Cardiac fibroblast (primary cell): ENCODE data around the gene ERGIC1.

ENCODE experiments used
- DNase-seq, 2 donors: peaks; one replicate each; pipeline versions ENCODE4 v3.0.0 to v3.0.0-alpha.2; 2010; ENCODE audit warnings: low read depth in 2 of 2
- H3K4me3 ChIP-seq, 2 donors: replicated peaks in 1 of 2; 1 replicate in 1 of 2; 2 replicates in 1 of 2; pipeline ENCODE4 v1.5.1; 2011; ENCODE audit warnings: low read depth in 2 of 2, low read length in 2 of 2, mild to moderate bottlenecking in 2 of 2, moderate library complexity in 1 of 2
- CTCF ChIP-seq: IDR thresholded peaks from one replicate; pipeline ENCODE4 v1.5.1; 2011; ENCODE audit warnings: low read depth, mild to moderate bottlenecking, low read length, inconsistent platforms

The ERGIC1 gene

GRCh38 chr5:172796306-172796705 is 37.7 kb upstream of the ERGIC1 start:
- H3K4me3 ChIP-seq = no peak overlapping the region
- TF ChIP-seq CTCF = no peak

GRCh38 chr5:172797771-172798191 is 36.3 kb upstream of the ERGIC1 start:
- no peak for DNase-seq

More at GRCh38 chr5:172796306-172796705, 37.7 kb upstream of the ERGIC1 start:
- DNase-seq = no peak

GRCh38 chr5:172798422-172799215 is 35.4 kb upstream of the ERGIC1 start:
- peak; percentile 85 to 97 for DNase-seq
- TF ChIP-seq CTCF = no peak
- H3K4me3 ChIP-seq = no peak overlapping the region

More at GRCh38 chr5:172797771-172798191, 36.3 kb upstream of the ERGIC1 start:
- no peak for TF ChIP-seq CTCF
- no peak overlapping the region for H3K4me3 ChIP-seq

GRCh38 chr5:172799416-172799815 is 34.6 kb upstream of the ERGIC1 start:
- TF ChIP-seq CTCF = no peak
- H3K4me3 ChIP-seq = no peak overlapping the region
- DNase-seq = no peak

- no peak for TF ChIP-seq CTCF
- no peak overlapping the region for H3K4me3 ChIP-seq
- DNase-seq = peak; percentile 95 to 99
These were observed 33.9 kb upstream of the ERGIC1 start for GRCh38 chr5:172800088-172800551.

- no peak overlapping the region for H3K4me3 ChIP-seq
- DNase-seq = peak; percentile 91 to 98
- TF ChIP-seq CTCF = no peak
These were observed 32.8 kb upstream of the ERGIC1 start for GRCh38 chr5:172801179-172801671.

GRCh38 chr5:172802112-172802511 is 31.9 kb upstream of the ERGIC1 start:
- H3K4me3 ChIP-seq = no peak overlapping the region
- no peak for TF ChIP-seq CTCF
- DNase-seq = no peak
